AG09309 (cell line): ENCODE results near the gene ANKRD1.
A peak's percentile ranks its signal among the peaks of the same experiment; 100 is the strongest.
"Not testable (repeated sequence)": the region's sequence is repeated elsewhere in the genome, so short reads cannot be mapped to it uniquely, and the experiment has no call there.

Experiments used
- DNase-seq: peaks from one replicate; pipeline ENCODE4 v3.0.0-alpha.2; 2010; ENCODE audit warnings: low read depth
- H3K4me3 ChIP-seq: 2 replicates; pipeline ENCODE4 v1.5.1; 2011; ENCODE audit warnings: mild to moderate bottlenecking, low read depth, low read length, moderate library complexity; ENCODE audit not compliant: control insufficient read depth
- CTCF ChIP-seq: IDR thresholded peaks from 2 replicates; pipeline ENCODE4 v1.5.1; 2011; ENCODE audit warnings: mild to moderate bottlenecking, low read depth, low read length, inconsistent platforms; ENCODE audit not compliant: insufficient read depth, control insufficient read depth; ENCODE audit errors: missing control alignments

ANKRD1 gene

GRCh38 chr10:90947030-90947960 lies 26.4 kb upstream of the ANKRD1 start:
- no peak for TF ChIP-seq CTCF
- peak; percentile 18 for DNase-seq
- no peak overlapping the region for H3K4me3 ChIP-seq

- DNase-seq = no peak
- no peak for TF ChIP-seq CTCF
- H3K4me3 ChIP-seq = no peak overlapping the region
These were observed 24.7 kb upstream of the ANKRD1 start for GRCh38 chr10:90945491-90946070.

GRCh38 chr10:90944749-90945148 lies 23.9 kb upstream of the ANKRD1 start:
- H3K4me3 ChIP-seq = no peak overlapping the region
- no peak for TF ChIP-seq CTCF
- DNase-seq = no peak

- not testable (repeated sequence) for DNase-seq, H3K4me3 ChIP-seq
These were observed 22.1 kb upstream of the ANKRD1 start for GRCh38 chr10:90942980-90943379.

- H3K4me3 ChIP-seq = no peak overlapping the region
- TF ChIP-seq CTCF = no peak
- DNase-seq = no peak
These were observed 18.8 kb upstream of the ANKRD1 start for GRCh38 chr10:90939648-90940047.

GRCh38 chr10:90939116-90939515 lies 18.2 kb upstream of the ANKRD1 start:
- TF ChIP-seq CTCF = no peak
- no peak overlapping the region for H3K4me3 ChIP-seq
- DNase-seq = no peak

- TF ChIP-seq CTCF = no peak
- no peak for DNase-seq
- no peak overlapping the region for H3K4me3 ChIP-seq
These were observed 16.9 kb upstream of the ANKRD1 start for GRCh38 chr10:90937645-90938258.
